GM18861 (cell line): ENCODE data around the gene ONECUT3.
"Not testable (repeated sequence)": the region's sequence is repeated elsewhere in the genome, so short reads cannot be mapped to it uniquely, and the experiment has no call there.

ENCODE experiments used
- ATAC-seq: cut with Tn5 transposase; IDR thresholded peaks from one replicate; pipeline ENCODE4 v1.9.1; 2021; ENCODE audit not compliant: unreplicated experiment

ONECUT3 gene

GRCh38 chr19:1755467-1756171 is 2.3 kb downstream of the ONECUT3 start:
- ATAC-seq: no peak

- no peak for ATAC-seq
These were observed 3.0 kb downstream of the ONECUT3 start for GRCh38 chr19:1756264-1756663.

- no peak for ATAC-seq
These were observed 3.6 kb downstream of the ONECUT3 start for GRCh38 chr19:1756705-1757465.

- no peak for ATAC-seq
These were observed 4.3 kb downstream of the ONECUT3 start for GRCh38 chr19:1757468-1758230.

GRCh38 chr19:1758231-1758577 is 4.9 kb downstream of the ONECUT3 start:
- no peak for ATAC-seq

GRCh38 chr19:1758959-1759903 is 5.9 kb downstream of the ONECUT3 start:
- ATAC-seq: no peak

GRCh38 chr19:1760020-1760419 is 6.7 kb downstream of the ONECUT3 start:
- no peak for ATAC-seq

- not testable (repeated sequence) for ATAC-seq
These were observed 7.7 kb downstream of the ONECUT3 start for GRCh38 chr19:1760786-1761527.

GRCh38 chr19:1761528-1762242 is 8.4 kb downstream of the ONECUT3 start:
- no peak for ATAC-seq

- no peak for ATAC-seq
These were observed 9.2 kb downstream of the ONECUT3 start for GRCh38 chr19:1762243-1763117.

- ATAC-seq: no peak
These were observed 10.6 kb downstream of the ONECUT3 start for GRCh38 chr19:1763648-1764639.

- ATAC-seq: no peak
These were observed 11.4 kb downstream of the ONECUT3 start for GRCh38 chr19:1764729-1765128.

GRCh38 chr19:1765232-1765903 is 12.1 kb downstream of the ONECUT3 start:
- no peak for ATAC-seq

- no peak for ATAC-seq
These were observed 12.8 kb downstream of the ONECUT3 start for GRCh38 chr19:1765904-1766799.

- ATAC-seq: no peak
These were observed 13.6 kb downstream of the ONECUT3 start for GRCh38 chr19:1766800-1767352.
